PC-3 (cell line): ENCODE data around the gene CPSF4L. TPM values are rescaled to one million over a fixed set of nuclear protein-coding genes. Genes with fewer than 3 reads are reported as not detected.

Experiments used
- ATAC-seq: fragments of 200-7000 bp; cut with Tn5 transposase; 2 replicates; pipeline ENCODE4 v1.9.1; 2020; ENCODE audit warnings: mild to moderate bottlenecking, moderate library complexity
- BruUV-seq: library from RNA; stranded (reverse); fragments of 400-500 nt; replicated peaks from 2 replicates; lab custom pipeline; 2021; lab: Mats Ljungman, UMichigan
- CTCF ChIA-PET: fragments of 300-600 bp; sonication (Branson Sonifier 250); formaldehyde crosslinking; loops from one replicate; lab custom pipeline; 2022; ENCODE audit warnings: antibody characterized with exemption; lab: Charles Lee
- POLR2A ChIA-PET: fragments of 300-600 bp; sonication (Branson Sonifier 250); formaldehyde crosslinking; loops from one replicate; lab custom pipeline; 2022; ENCODE audit warnings: antibody characterized with exemption; ENCODE audit not compliant: unreplicated experiment; lab: Charles Lee
- DNase-seq: peaks from one replicate; pipeline ENCODE4 v3.0.0-alpha.2; 2015
- H2AFZ ChIP-seq: fragments of 300-600 bp; sonication (generic); 2 replicates; pipeline ENCODE4 v1.6.0; 2016; ENCODE audit warnings: antibody characterized with exemption, low read length
- H3F3A ChIP-seq: fragments of 300-600 bp; sonication (generic); one replicate; pipeline ENCODE4 v1.6.0; 2017; ENCODE audit warnings: antibody characterized with exemption, low read length, control low read depth, mild to moderate bottlenecking; ENCODE audit not compliant: unreplicated experiment
- H3K27ac ChIP-seq: fragments of 300-600 bp; sonication (generic); 2 replicates; pipeline ENCODE4 v1.5.1; 2016; ENCODE audit warnings: mild to moderate bottlenecking, low read length
- H3K27me3 ChIP-seq: fragments of 300-600 bp; sonication (generic); 2 replicates; pipeline ENCODE4 v1.6.1; 2016; ENCODE audit warnings: low read length, mixed read lengths
- H3K36me3 ChIP-seq: fragments of 300-600 bp; sonication (generic); 2 replicates; pipeline ENCODE4 v1.6.1; 2016; ENCODE audit warnings: low read depth, mixed run types, low read length, mixed read lengths
- H3K4me1 ChIP-seq: fragments of 300-600 bp; sonication (generic); 2 replicates; pipeline ENCODE4 v1.5.1; 2016; ENCODE audit warnings: low read length; ENCODE audit not compliant: insufficient read depth
- H3K4me2 ChIP-seq: fragments of 300-600 bp; sonication (generic); 2 replicates; pipeline ENCODE4 v1.6.0; 2016; ENCODE audit warnings: low read length
- H3K4me3 ChIP-seq: fragments of 300-600 bp; sonication (generic); 2 replicates; pipeline ENCODE4 v1.5.1; 2016; ENCODE audit warnings: mild to moderate bottlenecking, low read length, mixed read lengths
- H3K79me2 ChIP-seq: fragments of 300-600 bp; sonication (generic); 2 replicates; pipeline ENCODE4 v1.6.1; 2017; ENCODE audit warnings: low read length, mixed read lengths
- H3K9ac ChIP-seq: fragments of 300-600 bp; sonication (generic); 2 replicates; pipeline ENCODE4 v1.6.0; 2016; ENCODE audit warnings: mild to moderate bottlenecking, low read length
- H3K9me2 ChIP-seq: fragments of 300-600 bp; sonication (generic); replicated peaks from 2 replicates; pipeline ENCODE4 v1.6.1; 2016; ENCODE audit warnings: mixed run types, low read length, mixed read lengths
- H3K9me3 ChIP-seq: fragments of 300-600 bp; sonication (generic); 2 replicates; pipeline ENCODE4 v1.6.1; 2016; ENCODE audit warnings: low read length, mixed read lengths
- H4K20me1 ChIP-seq: fragments of 300-600 bp; sonication (generic); 2 replicates; pipeline ENCODE4 v1.6.1; 2016; ENCODE audit warnings: low read length, mixed read lengths
- CTCF ChIP-seq: fragments of 300-600 bp; sonication (generic); conservative IDR thresholded peaks from 2 replicates; pipeline ENCODE4 v1.5.1; 2017; ENCODE audit warnings: antibody characterized with exemption, low read depth, mild to moderate bottlenecking, low read length
- EZH2 ChIP-seq: fragments of 300-600 bp; sonication (generic); IDR thresholded peaks from one replicate; pipeline ENCODE4 v1.6.1; 2017; ENCODE audit warnings: antibody characterized with exemption, mild to moderate bottlenecking, low read length; ENCODE audit not compliant: unreplicated experiment
- EZH2phosphoT487 ChIP-seq: fragments of 300-600 bp; sonication (generic); IDR thresholded peaks from 2 replicates; pipeline ENCODE4 v1.6.1; 2018; ENCODE audit warnings: mild to moderate bottlenecking, antibody characterized with exemption, low read length, borderline replicate concordance
- intact Hi-C: fragments of 100-400 bp; cut with micrococcal nuclease; formaldehyde crosslinking; loops from 2 replicates; pipeline ENCODE4 v1.9.0; 2023
- total RNA-seq: library from RNA; depleted of rRNA; stranded (reverse); fragments of >200 nt; gene quantifications from 2 replicates; pipeline ENCODE4 v1.2.3, GENCODE V29; 2014

Gene CPSF4L
- total RNA-seq, 1 experiment from 2014 or later, result not detected

GRCh38 chr17:73234736-73235135, 26.9 kb downstream of the CPSF4L start:
- Histone ChIP-seq H3K9me3 (no peaks in the 10 kb centered on the region), H3K9me2 (no peaks in the 10 kb centered on the region), H4K20me1 (peaks cover 5% of the 10 kb centered on the region; the same call in 1 of the 2 replicates), H3K9ac (no peak overlapping the region), H3F3A (no peaks in the 10 kb centered on the region), H2AFZ (no peak overlapping the region), H3K27ac (no peak overlapping the region), H3K36me3 (peaks cover 24% of the 10 kb centered on the region), H3K27me3 (no peaks in the 10 kb centered on the region), H3K4me2 (no peak overlapping the region), H3K4me1 (peaks cover 16% of the 10 kb centered on the region), H3K79me2 (peaks cover 62% of the 10 kb centered on the region), H3K4me3 (no peak overlapping the region)
- DNase-seq, result no peak
- no peak for ATAC-seq
- intact Hi-C loops, result no loop called here
- CTCF ChIA-PET, result no interaction called here
- TF ChIP-seq CTCF (no peak), EZH2phosphoT487 (no peak), EZH2 (no peak)
- POLR2A ChIA-PET, result no interaction called here
- BruUV-seq, result no TSS peak

GRCh38 chr17:73232587-73233373, 28.9 kb downstream of the CPSF4L start:
- ATAC-seq (peak; percentile 26), DNase-seq (peak; percentile 56)
- Histone ChIP-seq H3K27ac (peak overlapping the region; percentile 39), H3K9me3 (no peaks in the 10 kb centered on the region), H3F3A (peaks cover 6% of the 10 kb centered on the region), H3K9me2 (no peaks in the 10 kb centered on the region), H4K20me1 (peaks cover 13% of the 10 kb centered on the region; the same call in 1 of the 2 replicates), H3K9ac (peak overlapping the region; percentile 93), H3K27me3 (no peaks in the 10 kb centered on the region), H3K4me2 (peak overlapping the region; percentile 100), H3K79me2 (peaks cover 70% of the 10 kb centered on the region), H3K4me3 (peak overlapping the region; percentile 80), H3K4me1 (peaks cover 33% of the 10 kb centered on the region), H2AFZ (peak overlapping the region; percentile 98), H3K36me3 (peaks cover 23% of the 10 kb centered on the region)
- POLR2A ChIA-PET, result interaction anchor here (0.7 kb wide), 1 partner anchor 18 kb away, joined by 5 read pairs; no protein-coding TSS in a partner anchor
- TF ChIP-seq EZH2 (no peak), CTCF (no peak), EZH2phosphoT487 (no peak)
- CTCF ChIA-PET, result interaction anchor here (0.6 to 1.8 kb wide), 2 partner anchors 10 to 137 kb away, joined by 3 to 7 read pairs; no protein-coding TSS in a partner anchor
- intact Hi-C loops, result loop anchor here (1.0 to 2.0 kb wide), 2 partner anchors 40 to 79 kb away; partner anchors contain the start of gene COG1
- TSS peak; percentile 45 for BruUV-seq
